Inflammatory macrophage (primary cell): ENCODE results near the gene KCNT2.
A peak's percentile ranks its signal among the peaks of the same experiment; 100 is the strongest.

ENCODE experiments used
- DNase-seq, 2 donors: peaks; one replicate each; pipeline ENCODE4 v3.0.0-alpha.2; 2020 to 2022

KCNT2 gene

DNA sequence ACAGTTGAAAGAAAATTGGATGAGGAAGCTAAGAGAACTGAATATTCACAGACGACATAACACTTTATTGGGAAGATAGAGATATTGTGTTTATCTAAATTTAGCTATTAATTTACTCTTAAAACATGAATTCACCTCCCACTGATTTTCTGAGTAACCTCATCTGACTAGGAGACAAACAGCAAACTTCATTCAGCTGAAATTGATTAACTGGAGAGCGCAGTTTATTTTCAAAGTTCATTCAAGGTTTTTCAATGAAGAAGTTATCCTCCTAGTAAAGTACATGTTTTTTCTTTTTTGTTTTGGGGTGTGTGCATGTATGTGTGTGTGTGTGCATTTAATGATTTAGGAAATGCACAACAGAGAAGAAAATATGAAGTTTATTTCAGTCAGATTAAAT, 215.0 kb downstream of the KCNT2 start:
- no peak for DNase-seq

DNA sequence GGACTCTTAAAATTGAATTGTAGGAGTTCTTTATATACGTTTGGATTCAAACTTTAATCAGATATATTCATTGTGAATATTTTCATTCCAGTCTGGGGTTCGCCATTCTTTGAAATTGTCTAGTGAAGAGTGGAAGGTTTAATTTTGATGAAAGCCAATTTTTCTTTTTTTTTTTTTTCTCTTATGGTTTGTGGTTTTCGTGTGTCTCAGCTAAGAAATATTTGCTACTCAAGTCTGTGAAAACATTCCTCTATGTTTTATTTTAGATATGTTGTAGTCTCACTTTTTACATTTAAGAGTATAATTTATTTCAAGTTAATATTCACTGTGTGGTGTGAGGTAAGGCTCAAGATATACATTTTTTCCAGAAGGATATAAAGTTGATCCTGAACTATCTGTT, 220.5 kb downstream of the KCNT2 start:
- DNase-seq: no peak

DNA sequence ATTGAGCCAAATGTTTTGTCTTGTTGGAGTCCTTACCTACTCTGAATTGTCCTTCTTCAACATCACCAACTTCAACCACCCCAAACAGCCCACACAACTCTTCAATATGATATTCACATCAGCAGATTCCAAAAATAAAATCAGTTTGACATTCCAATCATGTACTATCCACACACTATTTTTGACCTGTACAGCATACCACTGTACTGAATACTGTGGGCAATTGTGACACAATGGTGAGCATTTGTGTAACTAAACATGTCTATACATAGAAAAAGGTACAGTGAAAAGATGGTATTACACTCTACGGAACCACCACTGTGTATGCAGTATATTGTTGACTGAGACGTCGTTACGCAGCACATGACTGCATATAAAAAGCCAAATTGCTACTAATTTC, 223.1 kb downstream of the KCNT2 start:
- no peak for DNase-seq

DNA sequence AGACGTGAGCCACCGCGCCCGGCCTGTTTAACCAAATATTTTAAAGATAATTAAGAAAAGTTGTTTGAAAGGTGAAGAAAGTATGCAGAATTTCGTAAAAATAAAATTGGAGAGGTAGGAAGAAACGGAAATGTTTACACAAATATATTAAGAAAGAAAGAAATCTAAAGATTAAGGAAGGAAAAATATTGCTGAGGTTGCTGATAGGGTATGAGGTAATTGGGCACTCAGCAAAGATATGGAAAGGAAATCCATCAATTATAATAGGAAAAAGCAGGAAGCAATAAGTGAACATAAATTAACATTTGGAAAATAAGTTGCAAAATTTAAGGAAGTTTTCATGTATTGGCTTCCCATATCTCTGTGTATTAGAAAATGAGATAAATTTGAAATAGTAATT, 225.9 kb downstream of the KCNT2 start:
- DNase-seq: no peak

DNA sequence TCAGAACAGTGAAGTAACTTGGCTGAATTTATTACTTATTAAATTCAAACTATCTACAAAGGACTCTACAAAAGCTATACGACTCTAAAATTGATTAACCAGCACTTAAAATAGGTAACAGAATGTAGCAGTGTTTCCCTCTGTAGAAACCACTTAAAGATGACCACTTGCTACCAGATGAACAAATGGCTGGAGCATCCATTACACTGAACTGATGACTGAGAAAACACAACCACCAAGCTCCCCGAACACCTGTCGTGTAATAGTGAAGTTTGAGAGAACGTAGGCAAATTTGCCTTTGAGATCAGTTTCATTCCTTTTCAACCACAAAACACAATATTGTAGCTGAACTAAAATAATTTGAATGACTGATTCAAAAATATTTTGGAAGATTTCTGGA, 226.7 kb downstream of the KCNT2 start:
- no peak for DNase-seq

DNA sequence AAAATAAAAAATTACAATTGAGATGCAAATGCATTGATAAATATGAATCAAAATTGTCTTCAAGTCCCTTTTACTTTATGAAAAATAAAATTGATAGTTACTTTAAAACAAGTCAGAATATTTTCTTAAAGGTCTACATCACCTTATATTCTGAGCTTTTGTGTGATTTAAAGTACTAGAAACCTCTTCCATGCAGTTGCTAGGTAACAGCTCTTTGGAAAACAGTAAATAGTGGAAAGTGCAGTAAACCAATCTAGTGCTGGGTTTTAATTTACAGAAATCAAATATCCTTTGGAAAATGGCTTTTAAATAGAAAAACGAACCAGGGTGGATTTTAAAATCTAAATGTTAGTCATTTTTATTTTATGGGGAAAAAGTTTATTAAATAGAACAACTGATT, 227.9 kb downstream of the KCNT2 start:
- no peak for DNase-seq

DNA sequence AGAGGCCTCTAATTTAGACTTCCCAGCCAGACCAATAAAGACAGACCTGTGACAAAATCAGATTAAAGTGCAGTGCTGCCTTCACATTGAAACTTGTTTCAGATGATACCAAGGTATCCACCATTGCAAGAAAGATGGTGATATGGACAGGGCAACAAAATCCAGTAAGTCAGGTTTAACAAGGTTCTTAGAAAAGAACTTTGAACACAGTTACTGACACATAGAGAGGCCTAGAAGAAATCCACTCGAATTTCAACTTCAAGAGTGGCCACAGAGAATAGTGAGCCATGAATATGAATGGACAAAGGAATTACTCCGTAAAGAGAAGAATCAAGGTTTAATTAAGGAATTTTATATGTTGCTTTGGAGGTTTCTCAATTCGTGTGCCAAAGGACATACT, 230.4 kb downstream of the KCNT2 start:
- no peak for DNase-seq

DNA sequence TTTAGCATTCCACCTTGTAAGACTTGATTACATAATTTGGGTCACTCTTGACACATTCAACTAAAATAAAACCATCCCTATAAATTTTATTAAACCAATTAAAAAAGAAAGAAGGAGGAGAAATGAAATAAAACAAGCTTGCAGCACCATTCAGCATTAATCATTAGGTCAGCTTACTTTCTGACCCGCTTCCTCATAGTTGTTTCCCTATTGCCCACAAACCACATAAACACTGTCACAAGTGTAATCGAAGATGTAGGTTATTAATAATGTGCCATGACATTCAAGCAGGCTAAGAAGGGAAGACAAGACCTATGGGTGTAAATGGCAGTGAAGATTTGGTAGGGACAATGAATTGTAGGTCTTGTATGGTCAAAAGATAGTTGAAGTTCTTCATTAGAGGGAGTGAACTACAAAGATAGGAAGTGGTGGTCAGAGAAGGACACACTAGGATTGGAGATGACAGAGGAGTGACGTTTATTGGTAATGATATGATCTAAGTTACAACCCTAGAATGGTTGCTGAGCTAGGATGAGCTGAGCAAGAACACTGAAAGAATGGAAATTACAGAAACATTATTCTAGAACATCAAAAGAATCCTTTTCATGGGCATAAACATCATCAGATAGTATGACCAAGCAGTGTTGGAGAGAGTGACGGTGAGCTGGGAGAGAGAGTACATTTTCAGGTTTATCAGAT, 231.5 kb downstream of the KCNT2 start:
- DNase-seq: peak; percentile 1 to 19

DNA sequence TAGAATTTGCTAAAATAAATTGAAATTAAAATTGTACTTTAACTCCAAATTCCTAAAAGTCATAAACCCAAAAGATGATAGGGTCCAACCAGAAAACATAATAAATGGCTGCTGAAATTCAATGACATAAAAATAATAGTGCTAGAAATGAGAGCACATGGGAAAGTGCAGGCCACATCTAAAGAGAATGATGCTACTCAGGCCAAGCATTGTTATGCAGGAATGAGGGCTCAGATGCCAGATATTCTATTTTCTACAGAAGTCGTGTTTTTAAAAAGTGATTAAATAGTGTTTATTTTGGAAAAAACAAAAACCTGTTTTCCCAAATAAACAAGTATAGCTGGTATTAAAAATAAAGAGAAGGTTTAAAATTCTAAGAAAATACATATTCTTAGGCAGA, 234.4 kb downstream of the KCNT2 start:
- DNase-seq: no peak

DNA sequence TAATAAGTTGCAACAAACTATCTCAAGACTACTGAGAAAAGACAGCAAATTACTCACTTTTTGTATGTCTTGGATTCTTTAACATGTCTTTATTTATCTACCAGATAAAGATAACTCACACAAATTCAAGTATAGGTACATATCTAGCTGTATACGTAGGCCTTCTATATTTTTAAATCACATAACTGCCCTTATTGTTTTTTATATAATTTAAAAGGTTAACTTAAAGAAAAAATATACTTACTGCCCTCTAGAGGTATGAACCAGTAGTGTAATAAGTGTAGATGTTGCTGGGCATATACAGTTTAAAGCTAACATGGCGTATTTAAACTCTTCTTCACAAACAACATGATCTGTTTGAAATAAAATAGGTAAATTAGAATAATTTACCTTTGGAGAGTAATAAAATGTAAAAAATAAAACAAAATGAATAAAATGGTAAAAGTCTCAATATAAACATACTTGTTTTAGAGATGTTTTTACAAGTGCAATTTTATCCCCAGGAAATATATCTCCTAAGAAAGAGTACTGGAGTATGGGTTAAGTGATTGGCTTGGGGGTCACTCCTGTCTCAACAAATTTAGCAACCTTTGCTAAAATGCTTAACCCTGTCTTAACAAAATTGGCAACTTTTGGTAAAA, 235.2 kb downstream of the KCNT2 start:
- DNase-seq: peak; percentile 18 to 64

DNA sequence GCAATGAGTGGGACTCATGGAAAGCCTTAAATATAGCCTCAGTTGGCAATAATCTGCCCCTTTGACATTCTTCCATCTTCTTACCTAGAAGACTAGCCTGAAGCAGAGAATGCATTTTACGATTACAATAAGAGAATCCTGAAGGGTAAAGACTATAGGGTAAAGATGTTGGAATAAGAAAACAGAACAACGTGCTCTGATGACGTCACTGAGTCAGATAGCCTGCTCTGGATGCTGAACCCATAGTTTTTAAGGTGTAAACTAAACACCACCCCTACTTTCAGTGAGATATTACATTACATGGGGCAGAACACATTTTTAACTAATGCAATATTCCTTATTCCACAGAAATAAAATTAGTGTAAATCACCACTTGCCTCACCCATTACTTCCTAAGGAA, 240.4 kb downstream of the KCNT2 start:
- DNase-seq: no peak

DNA sequence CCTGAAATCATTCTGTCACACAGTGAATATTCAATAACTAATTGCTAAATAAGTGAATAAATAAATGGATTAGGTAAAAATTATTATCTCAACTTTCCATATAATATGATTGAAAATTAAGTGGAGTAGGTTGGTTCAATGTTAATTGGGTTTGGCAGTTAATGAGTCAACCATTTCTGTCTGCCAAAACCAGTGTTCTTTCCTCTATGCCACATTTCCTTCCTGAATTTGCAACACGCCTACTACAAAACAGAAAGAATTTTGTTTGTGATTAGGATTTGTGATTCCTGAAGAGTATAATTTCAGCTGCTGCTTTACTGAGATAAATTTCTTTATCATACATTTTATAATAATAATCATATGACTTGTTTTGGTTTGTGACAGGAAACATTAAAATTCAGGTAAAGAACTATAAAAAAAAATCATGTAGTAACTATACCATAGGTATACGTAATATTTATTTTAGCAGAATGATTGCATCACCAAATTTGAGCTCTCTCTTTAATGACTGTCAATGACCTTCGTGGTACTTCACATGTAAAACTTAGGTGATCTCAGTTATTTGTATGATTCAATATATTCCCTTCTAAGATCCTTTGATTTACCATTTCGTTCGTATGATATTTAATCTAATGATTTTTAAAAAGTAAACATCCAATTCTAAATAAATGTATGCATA, 241.3 kb downstream of the KCNT2 start:
- DNase-seq: peak; percentile 1 to 10

DNA sequence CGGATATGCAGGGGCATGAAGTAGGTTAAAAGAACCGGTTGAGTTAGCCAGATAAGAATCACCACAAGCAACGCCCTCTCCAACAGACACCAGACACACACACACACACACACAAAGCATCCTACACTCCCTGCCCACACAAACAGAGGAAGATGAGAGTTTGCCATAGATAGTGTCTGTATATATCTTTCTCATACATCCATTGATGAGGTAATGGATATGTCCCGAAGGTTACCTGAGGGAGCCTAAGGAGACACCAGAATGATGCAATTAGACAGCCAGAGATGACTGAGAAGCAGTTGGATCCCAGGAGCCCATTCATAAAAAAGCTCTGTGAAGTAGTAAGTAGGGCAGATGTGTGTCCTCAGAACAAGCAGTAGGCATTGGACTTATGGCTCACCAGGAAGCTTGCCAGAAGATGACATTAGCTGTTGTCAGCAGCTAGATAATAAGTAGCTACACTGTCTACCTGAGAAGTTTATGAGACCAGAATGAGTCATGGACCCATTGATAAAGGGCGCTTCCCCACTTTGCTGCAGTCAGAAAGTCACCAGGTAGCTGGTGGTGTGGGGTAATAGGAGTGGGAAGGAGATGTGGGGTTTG, 247.0 kb downstream of the KCNT2 start:
- no peak for DNase-seq

DNA sequence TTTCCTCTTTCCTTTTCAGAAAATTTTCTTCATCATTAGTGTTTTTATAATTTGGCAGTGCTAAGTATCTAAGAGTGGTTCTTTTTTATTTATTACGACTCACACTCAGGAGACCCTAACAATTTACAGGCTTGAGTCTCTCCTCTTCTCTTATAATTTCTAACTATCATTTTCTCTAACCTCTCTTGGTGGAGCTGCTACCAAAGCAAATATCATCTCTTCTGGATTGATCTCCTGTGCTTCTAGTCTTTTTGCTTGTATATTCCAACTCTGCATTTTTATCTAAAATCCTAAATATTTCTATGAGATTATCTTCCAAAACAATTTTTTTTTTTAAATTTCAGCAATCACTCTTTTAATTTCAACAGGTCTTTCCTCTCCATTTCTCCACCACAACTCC, 250.3 kb downstream of the KCNT2 start:
- DNase-seq: no peak

DNA sequence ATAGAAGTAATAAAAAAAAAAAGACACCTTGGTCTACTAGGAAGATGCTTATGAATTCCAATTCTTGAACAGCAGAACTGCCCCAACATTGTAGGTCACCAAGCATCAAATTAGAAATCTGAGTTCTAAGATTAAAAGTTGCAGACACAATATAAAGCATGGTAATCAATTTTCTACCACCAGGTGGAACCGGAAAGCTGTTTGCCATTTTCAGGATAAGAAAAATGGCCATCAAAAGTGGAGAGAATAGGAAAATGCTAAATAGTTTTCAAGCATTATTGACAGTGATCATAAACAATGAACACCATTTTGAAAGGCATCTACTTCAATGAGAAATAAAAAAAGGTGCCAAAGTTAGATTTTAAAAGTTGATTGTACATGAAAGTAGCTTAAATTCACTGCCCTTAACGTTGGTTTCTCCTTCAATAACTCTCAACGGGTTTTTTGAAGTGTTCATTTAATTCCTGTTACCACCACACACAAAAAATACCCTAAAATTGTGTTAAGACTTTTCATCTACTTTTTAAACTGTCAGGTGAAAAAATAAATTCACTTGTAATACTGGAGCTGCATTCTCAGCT, 252.9 kb downstream of the KCNT2 start:
- peak; percentile 19 to 24 for DNase-seq

DNA sequence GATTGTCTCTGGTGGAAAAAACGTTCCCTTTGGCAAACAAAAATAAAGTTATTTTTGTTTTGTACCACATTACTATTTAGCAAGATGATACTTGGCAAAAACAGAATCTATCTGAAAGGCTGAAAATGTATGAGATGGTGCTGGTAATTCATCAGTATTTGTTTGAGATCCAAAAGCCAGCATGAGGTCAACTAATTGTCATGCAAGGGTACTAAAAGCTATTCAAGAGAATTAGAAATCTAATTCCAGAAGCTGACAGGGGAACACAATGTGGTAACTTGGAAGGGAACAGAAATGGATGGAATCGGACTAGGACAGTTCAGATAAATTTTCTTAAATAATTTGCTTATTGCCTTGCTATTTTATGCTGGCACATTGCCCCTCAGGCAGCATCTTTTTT, 263.8 kb downstream of the KCNT2 start:
- DNase-seq: no peak

DNA sequence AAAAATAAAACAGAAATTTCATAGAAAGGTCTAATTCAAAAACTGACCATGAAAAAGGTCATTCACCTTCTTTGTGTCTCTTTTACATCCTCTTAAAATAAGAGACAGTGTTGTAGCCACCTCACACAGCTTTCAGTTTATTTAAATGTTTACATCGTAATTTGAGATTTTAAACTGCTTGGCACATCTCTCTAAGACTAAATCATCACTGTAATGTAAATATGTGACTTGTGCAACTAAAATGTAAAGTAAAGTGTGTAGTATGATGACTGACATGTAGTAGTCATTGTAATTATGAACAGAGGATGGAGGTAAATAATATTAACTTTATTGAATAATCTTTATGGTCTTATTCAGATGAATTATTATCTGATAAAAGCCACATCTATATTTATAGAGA, 283.9 kb downstream of the KCNT2 start:
- DNase-seq: no peak

DNA sequence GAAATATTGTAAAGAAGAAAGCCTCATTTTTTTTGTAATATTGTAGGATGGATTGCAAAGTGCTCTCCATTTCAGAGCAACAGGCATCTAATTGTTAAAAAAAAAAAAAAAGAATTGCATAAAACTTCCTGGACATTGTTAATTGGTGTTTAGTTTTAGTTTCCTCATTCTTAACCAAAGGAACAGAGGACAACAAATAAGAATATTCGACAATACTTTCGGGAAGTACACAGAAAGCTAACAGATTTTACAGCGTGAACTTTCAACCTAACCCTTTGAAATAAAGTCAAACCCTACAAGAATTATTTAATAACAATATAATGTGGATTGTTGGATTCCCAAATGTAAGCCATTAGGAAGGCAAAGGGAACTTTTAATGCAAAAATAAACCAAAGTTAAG, 284.4 kb downstream of the KCNT2 start:
- DNase-seq: no peak

DNA sequence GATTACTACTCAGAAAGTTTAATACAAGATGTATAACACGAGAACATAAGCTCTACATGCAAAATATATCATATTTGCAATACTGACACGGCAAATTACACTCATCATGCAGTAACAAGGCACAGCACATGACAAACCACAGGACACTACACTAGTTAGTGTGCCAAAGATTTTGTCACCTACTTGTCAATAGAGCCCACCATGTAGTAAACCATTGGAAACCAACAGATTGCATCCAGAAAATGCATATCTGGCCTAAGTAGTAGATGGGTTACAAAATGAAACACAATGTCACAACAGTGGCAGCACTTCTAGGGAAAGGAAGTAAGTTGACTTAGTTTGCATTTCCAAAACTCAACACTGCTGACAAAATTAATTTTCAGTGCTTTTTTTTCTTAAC, 288.9 kb downstream of the KCNT2 start:
- no peak for DNase-seq

DNA sequence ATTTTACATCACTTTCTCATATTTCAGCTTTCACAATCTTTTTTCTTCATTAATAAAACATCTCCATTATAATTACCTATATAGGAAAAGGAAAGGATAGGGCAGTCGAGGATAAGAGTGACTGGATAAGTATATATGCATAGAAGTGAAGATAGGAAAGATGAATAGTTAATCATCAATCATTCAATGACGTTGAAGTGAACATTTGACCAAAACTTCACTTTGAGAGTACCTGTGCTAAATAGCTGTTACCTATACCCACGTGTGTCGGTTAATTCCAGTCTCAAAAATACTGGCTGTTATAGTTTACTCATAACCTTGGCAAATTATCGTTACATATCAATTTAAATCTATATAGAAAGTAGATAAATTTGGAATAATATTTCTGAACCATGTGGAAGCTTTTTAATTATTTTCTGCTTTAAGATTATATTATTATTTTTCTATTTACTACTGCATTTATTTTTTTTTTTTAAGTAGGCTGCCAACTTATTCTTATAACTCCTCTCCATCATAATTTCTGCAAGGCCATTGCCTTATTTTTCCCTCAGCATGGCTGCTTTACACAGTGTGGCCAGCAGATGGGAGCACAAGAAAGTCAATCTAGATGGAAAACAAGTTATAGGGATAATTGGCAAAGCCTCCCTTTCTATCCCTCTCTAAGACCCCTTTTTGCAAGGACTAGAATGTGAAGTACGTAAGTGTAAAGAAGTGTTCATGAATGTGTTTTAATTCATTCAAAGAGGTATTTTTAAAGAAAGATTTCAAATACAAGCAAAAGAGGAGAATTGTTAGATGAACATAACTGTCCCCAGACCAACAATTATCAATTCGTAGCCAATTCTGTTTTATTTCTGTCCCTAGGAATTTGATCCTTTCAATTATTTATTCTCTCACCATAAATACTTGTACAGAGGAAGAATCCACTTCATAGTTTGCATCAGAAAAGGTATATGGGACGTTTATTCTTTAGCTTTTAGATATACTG, 290.4 kb downstream of the KCNT2 start:
- peak in 1 of 2 donors; percentile 3 for DNase-seq

DNA sequence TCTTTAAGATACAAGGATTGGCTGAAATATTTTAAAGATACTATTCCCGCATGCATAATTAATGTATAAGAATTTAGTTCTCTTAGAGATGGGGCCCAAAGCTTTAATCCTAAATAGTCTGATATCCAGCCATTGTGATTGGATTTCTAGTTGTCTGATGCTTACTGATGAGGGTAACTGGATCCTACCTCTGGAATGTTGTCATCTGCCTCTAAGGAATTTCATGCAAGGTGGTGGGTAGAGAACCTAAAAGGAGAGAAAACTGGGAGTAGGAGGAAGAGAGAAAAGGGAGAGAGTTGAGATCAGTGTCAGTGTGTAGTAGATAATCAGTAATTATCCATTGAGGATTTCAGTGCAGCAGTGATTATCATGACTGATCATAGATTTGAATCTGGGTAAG, 295.5 kb downstream of the KCNT2 start:
- no peak for DNase-seq

DNA sequence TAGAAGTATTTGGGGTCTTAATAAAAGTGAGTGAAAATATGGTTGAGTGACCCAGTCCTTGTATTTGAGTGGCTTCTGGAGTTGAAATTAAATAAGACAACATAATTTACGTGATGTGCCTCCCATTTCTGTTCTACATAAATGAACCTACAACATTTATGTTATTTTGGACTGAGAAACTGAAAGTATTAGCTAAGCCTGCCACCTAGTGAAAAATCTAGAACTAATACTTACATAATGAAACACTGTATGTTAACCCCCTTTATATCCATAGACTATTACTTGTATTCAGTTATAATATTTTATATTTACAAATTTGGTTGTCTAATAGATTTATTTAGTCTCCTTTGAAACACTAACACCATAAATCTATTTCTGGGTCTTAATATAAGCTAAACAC, 298.9 kb downstream of the KCNT2 start:
- no peak for DNase-seq
